Cardiac muscle cell (in vitro differentiated cells and primary cell): ENCODE results near the gene TSPAN11. TPM values are rescaled to one million over a fixed set of nuclear protein-coding genes. Genes with fewer than 3 reads are reported as not detected.

Source experiments
- DNase-seq, 2 donors: peaks; one replicate each; pipeline versions ENCODE4 v3.0.0 to v3.0.0-alpha.2; 2010 to 2017; ENCODE audit warnings: low read depth in 1 of 2, low spot score in 1 of 2
- H3K27ac ChIP-seq: fragments of 200-600 bp; sonication (generic); 2 replicates; pipeline ENCODE4 v1.5.1; 2016
- H3K27me3 ChIP-seq: fragments of 200-600 bp; sonication (generic); 2 replicates; pipeline ENCODE4 v1.6.0; 2016; ENCODE audit warnings: control low read depth
- H3K36me3 ChIP-seq: fragments of 200-600 bp; sonication (generic); 2 replicates; pipeline ENCODE4 v1.5.1; 2016; ENCODE audit warnings: control low read depth
- H3K4me1 ChIP-seq: fragments of 200-600 bp; sonication (generic); 2 replicates; pipeline ENCODE4 v1.8.1; 2017; ENCODE audit warnings: low read depth, mild to moderate bottlenecking, mixed run types
- H3K4me3 ChIP-seq: fragments of 200-600 bp; sonication (generic); 2 replicates; pipeline ENCODE4 v1.5.1; 2016; ENCODE audit warnings: mild to moderate bottlenecking
- H3K9me3 ChIP-seq: fragments of 200-600 bp; sonication (generic); 2 replicates; pipeline ENCODE4 v1.5.1; 2017; ENCODE audit warnings: low read depth, mild to moderate bottlenecking, control low read depth
- CTCF ChIP-seq: IDR thresholded peaks from 2 replicates; pipeline ENCODE4 v1.5.1; 2012; ENCODE audit warnings: low read depth, mild to moderate bottlenecking, low read length
- polyA plus RNA-seq: library from polyadenylated mRNA; unstranded; fragments of >200 nt; fragmentation: Nextera tagmentation; extraction: Ambion mirVana; gene quantifications from 2 replicates; pipeline ENCODE4 v1.2.1, GENCODE V29; 2016
- total RNA-seq: library from RNA; depleted of rRNA; stranded (reverse); fragments of >200 nt; gene quantifications from 2 replicates; pipeline ENCODE4 v1.2.3, GENCODE V29; 2016

TSPAN11 gene
- total and polyA plus RNA-seq, 2 experiments from 2014 or later: 11.1 to 26.1 TPM

GRCh38 chr12:30970559-30971197 is 44.1 kb downstream of the TSPAN11 start:
- no peak for TF ChIP-seq CTCF
- no peaks in the 10 kb centered on the region for H3K36me3 ChIP-seq
- no peak overlapping the region for H3K27ac ChIP-seq
- no peaks in the 10 kb centered on the region for H3K27me3 ChIP-seq
- DNase-seq: peak in 1 of 2 donors; percentile 10
- peaks cover 28% of the 10 kb centered on the region for H3K4me1 ChIP-seq
- H3K9me3 ChIP-seq: no peaks in the 10 kb centered on the region
- no peak overlapping the region for H3K4me3 ChIP-seq

GRCh38 chr12:30972035-30972434 is 45.5 kb downstream of the TSPAN11 start:
- Histone ChIP-seq H3K36me3 (no peaks in the 10 kb centered on the region), H3K4me3 (no peak overlapping the region), H3K27ac (no peak overlapping the region), H3K4me1 (peaks cover 28% of the 10 kb centered on the region), H3K27me3 (no peaks in the 10 kb centered on the region), H3K9me3 (no peaks in the 10 kb centered on the region)
- DNase-seq: no peak
- no peak for TF ChIP-seq CTCF

- Histone ChIP-seq H3K4me1 (peaks cover 19% of the 10 kb centered on the region), H3K36me3 (no peaks in the 10 kb centered on the region), H3K27ac (no peak overlapping the region), H3K27me3 (no peaks in the 10 kb centered on the region), H3K9me3 (no peaks in the 10 kb centered on the region), H3K4me3 (no peak overlapping the region)
- no peak for TF ChIP-seq CTCF
- DNase-seq: no peak
Measured at GRCh38 chr12:30973175-30973574, 46.6 kb downstream of the TSPAN11 start.

GRCh38 chr12:30973830-30974229 is 47.3 kb downstream of the TSPAN11 start:
- Histone ChIP-seq H3K27me3 (no peaks in the 10 kb centered on the region), H3K27ac (no peak overlapping the region), H3K4me1 (peaks cover 12% of the 10 kb centered on the region), H3K36me3 (no peaks in the 10 kb centered on the region), H3K4me3 (no peak overlapping the region), H3K9me3 (no peaks in the 10 kb centered on the region)
- no peak for DNase-seq
- no peak for TF ChIP-seq CTCF

GRCh38 chr12:30974746-30975500 is 48.4 kb downstream of the TSPAN11 start:
- Histone ChIP-seq H3K36me3 (no peaks in the 10 kb centered on the region), H3K4me1 (peaks cover 12% of the 10 kb centered on the region), H3K4me3 (no peak overlapping the region), H3K27me3 (no peaks in the 10 kb centered on the region), H3K27ac (no peak overlapping the region), H3K9me3 (no peaks in the 10 kb centered on the region)
- no peak for TF ChIP-seq CTCF
- no peak for DNase-seq
